H1 (cell line): ENCODE measurements around the gene GPR141. TPM values are rescaled to one million over a fixed set of nuclear protein-coding genes. Genes with fewer than 3 reads are reported as not detected.

Source experiments
- CTCF ChIA-PET: fragments of 300-600 bp; sonication (Branson Sonifier 250); formaldehyde crosslinking; loops from one replicate; lab custom pipeline; 2021; ENCODE audit not compliant: partially characterized antibody; lab: Charles Lee
- POLR2A ChIA-PET: fragments of 300-600 bp; sonication (Branson Sonifier 250); formaldehyde crosslinking; loops from one replicate; lab custom pipeline; 2021; ENCODE audit warnings: inconsistent platforms; ENCODE audit not compliant: partially characterized antibody; lab: Charles Lee
- DNase-seq, 2 experiments: peaks; one replicate each; pipeline versions ENCODE4 v3.0.0 to v3.0.0-alpha.2; 2010 to 2022; ENCODE audit warnings: low spot score in 2 of 2, low read depth in 1 of 2, mixed read lengths in 1 of 2
- FAIRE-seq: peaks from 2 replicates; lab custom pipeline; 2011; peaks lifted over from hg19 to GRCh38; lab: Jason Lieb, UNC
- H2AFZ ChIP-seq: 2 replicates; pipeline ENCODE4 v1.8.1; 2012; ENCODE audit warnings: low read length, inconsistent platforms
- H2AK5ac ChIP-seq: 2 replicates; pipeline ENCODE4 v1.6.1; 2013; ENCODE audit warnings: low read depth, low read length
- H2BK120ac ChIP-seq: replicated peaks from 2 replicates; pipeline ENCODE3; 2013; ENCODE audit warnings: low read depth, low read length, inconsistent platforms
- H2BK12ac ChIP-seq: 2 replicates; pipeline ENCODE4 v1.6.1; 2013; ENCODE audit warnings: low read depth, low read length
- H2BK15ac ChIP-seq: 2 replicates; pipeline ENCODE4 v1.6.1; 2013; ENCODE audit warnings: low read length
- H2BK20ac ChIP-seq: 2 replicates; pipeline ENCODE4 v1.6.1; 2013; ENCODE audit warnings: low read length
- H2BK5ac ChIP-seq: 2 replicates; pipeline ENCODE4 v1.6.1; 2013; ENCODE audit warnings: low read depth, low read length
- H3K14ac ChIP-seq: 2 replicates; pipeline ENCODE4 v1.6.1; 2013; ENCODE audit warnings: inconsistent platforms; ENCODE audit not compliant: insufficient read length
- H3K18ac ChIP-seq: 2 replicates; pipeline ENCODE4 v1.6.1; 2013; ENCODE audit warnings: low read length; ENCODE audit errors: extremely low read depth
- H3K23ac ChIP-seq: 2 replicates; pipeline ENCODE4 v1.6.1; 2013; ENCODE audit warnings: inconsistent platforms; ENCODE audit not compliant: insufficient read length
- H3K23me2 ChIP-seq: 2 replicates; pipeline ENCODE4 v1.6.1; 2013; ENCODE audit warnings: low read depth, low read length
- H3K27ac ChIP-seq: 2 replicates; pipeline ENCODE4 v1.6.1; 2011; ENCODE audit warnings: low read depth, low read length, inconsistent platforms
- H3K27me3 ChIP-seq, 4 experiments: replicated peaks in 1 of 4; 1 replicate in 1 of 4; 2 replicates in 3 of 4; pipeline versions ENCODE4 v1.6.1 to v1.8.1; 2011 to 2013; ENCODE audit warnings: low read length in 3 of 4, mild to moderate bottlenecking in 3 of 4, inconsistent platforms in 2 of 4, mixed read lengths in 2 of 4, moderate library complexity in 1 of 4; ENCODE audit not compliant: control insufficient read depth in 3 of 4, insufficient read depth in 3 of 4; ENCODE audit errors: extremely low read depth in 1 of 4
- H3K36me3 ChIP-seq, 4 experiments: 2 replicates each; pipeline versions ENCODE4 v1.6.1 to v1.8.1; 2011 to 2013; ENCODE audit warnings: mild to moderate bottlenecking in 4 of 4, low read length in 3 of 4, moderate library complexity in 2 of 4, control low read depth in 1 of 4, inconsistent platforms in 1 of 4; ENCODE audit not compliant: insufficient read depth in 4 of 4, control insufficient read depth in 2 of 4
- H3K4ac ChIP-seq: replicated peaks from 2 replicates; pipeline ENCODE3; 2013; ENCODE audit warnings: low read length, low read depth, mixed read lengths, inconsistent platforms; ENCODE audit not compliant: insufficient read length
- H3K4me1 ChIP-seq, 4 experiments: replicated peaks in 1 of 4; 1 replicate in 1 of 4; 2 replicates in 3 of 4; pipeline versions ENCODE4 v1.6.1 to v1.8.1; 2011 to 2013; ENCODE audit warnings: low read length in 3 of 4, inconsistent platforms in 2 of 4, mixed read lengths in 1 of 4; ENCODE audit not compliant: insufficient read depth in 4 of 4, control insufficient read depth in 3 of 4
- H3K4me2 ChIP-seq, 2 experiments: 2 replicates each; pipeline versions ENCODE4 v1.6.1 to v1.8.1; 2011 to 2013; ENCODE audit warnings: low read depth in 2 of 2, low read length in 2 of 2, control low read depth in 1 of 2, inconsistent platforms in 1 of 2, mild to moderate bottlenecking in 1 of 2; ENCODE audit not compliant: insufficient read depth in 1 of 2
- H3K4me3 ChIP-seq, 4 experiments: fragments of 200-600, 300-600 bp in 1 of 4; sonication (generic), shearing (Covaris generic), sonication (Bioruptor Twin) in 1 of 4; 2 replicates each; pipeline versions ENCODE4 v1.5.1 to v1.8.1; 2011 to 2016; ENCODE audit warnings: low read length in 4 of 4, low read depth in 3 of 4, control low read depth in 2 of 4, inconsistent platforms in 2 of 4, mild to moderate bottlenecking in 2 of 4, mixed read lengths in 1 of 4, moderate library complexity in 1 of 4; ENCODE audit not compliant: insufficient read depth in 2 of 4; ENCODE audit errors: extremely low read depth in 1 of 4
- H3K56ac ChIP-seq: replicated peaks from 2 replicates; pipeline ENCODE3; 2013; ENCODE audit warnings: low read depth, mild to moderate bottlenecking, mixed read lengths, low read length, inconsistent platforms; ENCODE audit not compliant: insufficient read length
- H3K79me1 ChIP-seq: 2 replicates; pipeline ENCODE4 v1.6.1; 2013; ENCODE audit warnings: low read depth, low read length, control low read depth
- H3K79me2 ChIP-seq, 2 experiments: 2 replicates each; pipeline versions ENCODE4 v1.6.1 to v1.8.1; 2012 to 2013; ENCODE audit warnings: low read length in 2 of 2, mild to moderate bottlenecking in 2 of 2, inconsistent platforms in 1 of 2; ENCODE audit not compliant: insufficient read depth in 2 of 2, control insufficient read depth in 1 of 2
- H3K9ac ChIP-seq, 4 experiments: replicated peaks in 1 of 4; 1 replicate in 1 of 4; 2 replicates in 3 of 4; pipeline versions ENCODE4 v1.6.1 to v1.8.1; 2011 to 2013; ENCODE audit warnings: low read depth in 3 of 4, low read length in 3 of 4, control low read depth in 2 of 4, mild to moderate bottlenecking in 2 of 4, moderate library complexity in 2 of 4, inconsistent platforms in 1 of 4; ENCODE audit errors: extremely low read depth in 1 of 4
- H3K9me3 ChIP-seq, 2 experiments: 2 replicates each; pipeline versions ENCODE4 v1.6.1 to v1.8.1; 2012 to 2013; ENCODE audit warnings: mild to moderate bottlenecking in 2 of 2, moderate library complexity in 2 of 2, control low read depth in 1 of 2, inconsistent platforms in 1 of 2, low read depth in 1 of 2, low read length in 1 of 2, mixed read lengths in 1 of 2; ENCODE audit not compliant: insufficient read depth in 2 of 2
- H4K20me1 ChIP-seq, 2 experiments: replicated peaks in 1 of 2; 2 replicates each; pipeline versions ENCODE3 to v1.8.1; 2011 to 2013; ENCODE audit warnings: inconsistent platforms in 2 of 2, low read length in 2 of 2, mild to moderate bottlenecking in 1 of 2; ENCODE audit not compliant: insufficient read depth in 2 of 2, control insufficient read depth in 1 of 2
- H4K5ac ChIP-seq: 2 replicates; pipeline ENCODE4 v1.6.1; 2013; ENCODE audit warnings: low read length, low read depth, mixed read lengths, inconsistent platforms; ENCODE audit not compliant: insufficient read length
- H4K8ac ChIP-seq: 2 replicates; pipeline ENCODE4 v1.8.0; 2013; ENCODE audit warnings: mild to moderate bottlenecking, moderate library complexity, low read length, inconsistent platforms; ENCODE audit not compliant: insufficient read depth; ENCODE audit errors: extremely low read depth
- H4K91ac ChIP-seq: replicated peaks from 2 replicates; pipeline ENCODE3; 2013; ENCODE audit warnings: low read length, mixed read lengths, inconsistent platforms; ENCODE audit not compliant: insufficient read length
- BRCA1 ChIP-seq: IDR thresholded peaks from 2 replicates; pipeline ENCODE4 v1.6.1; 2012; ENCODE audit warnings: low read depth, low read length, improper control_type of control experiment
- CHD1 ChIP-seq: IDR thresholded peaks from 2 replicates; pipeline ENCODE4 v1.6.1; 2012; ENCODE audit warnings: low read depth, low read length, improper control_type of control experiment
- CREB1 ChIP-seq: IDR thresholded peaks from 2 replicates; pipeline ENCODE4 v1.6.1; 2012; ENCODE audit warnings: inconsistent platforms
- FOSL1 ChIP-seq: IDR thresholded peaks from 2 replicates; pipeline ENCODE4 v1.6.1; 2011; ENCODE audit warnings: mild to moderate bottlenecking, low read depth, low read length, moderate library complexity; ENCODE audit not compliant: insufficient read depth
- NANOG ChIP-seq: IDR thresholded peaks from 2 replicates; pipeline ENCODE4 v1.6.1; 2011; ENCODE audit warnings: low read length, low read depth, mild to moderate bottlenecking, inconsistent platforms; ENCODE audit not compliant: insufficient read depth, poor library complexity, severe bottlenecking
- NRF1 ChIP-seq: IDR thresholded peaks from 2 replicates; pipeline ENCODE4 v1.6.1; 2011; ENCODE audit warnings: mild to moderate bottlenecking, low read depth, low read length, improper control_type of control experiment
- POLR2A ChIP-seq, 2 experiments: IDR thresholded peaks; 1 replicate in 1 of 2; 2 replicates in 1 of 2; pipeline ENCODE4 v1.6.1; 2011; ENCODE audit warnings: low read depth in 2 of 2, low read length in 2 of 2, mild to moderate bottlenecking in 2 of 2; ENCODE audit errors: control extremely low read depth in 1 of 2
- POLR2AphosphoS5 ChIP-seq: IDR thresholded peaks from 2 replicates; pipeline ENCODE4 v1.6.1; 2011; ENCODE audit warnings: low read depth, low read length
- RBBP5 ChIP-seq: IDR thresholded peaks from 2 replicates; pipeline ENCODE4 v1.7.1; 2012; ENCODE audit warnings: low read depth, mild to moderate bottlenecking, inconsistent platforms, low read length, moderate library complexity, borderline replicate concordance
- RFX5 ChIP-seq: IDR thresholded peaks from 2 replicates; pipeline ENCODE4 v1.6.1; 2011; ENCODE audit warnings: low read depth, low read length, improper control_type of control experiment, borderline replicate concordance
- SIRT6 ChIP-seq: IDR thresholded peaks from one replicate; pipeline ENCODE4 v1.7.1; 2012; ENCODE audit warnings: low read length, inconsistent platforms
- SIX5 ChIP-seq: IDR thresholded peaks from 2 replicates; pipeline ENCODE4 v1.6.1; 2011; ENCODE audit warnings: mild to moderate bottlenecking, low read depth, low read length
- SRF ChIP-seq: IDR thresholded peaks from 2 replicates; pipeline ENCODE4 v1.6.1; 2011; ENCODE audit warnings: mild to moderate bottlenecking, low read depth, low read length, moderate library complexity
- SUZ12 ChIP-seq: fragments of 200-600 bp; sonication (generic); IDR thresholded peaks from 2 replicates; pipeline ENCODE4 v1.6.1; 2012; ENCODE audit warnings: mild to moderate bottlenecking, inconsistent platforms, low read length, moderate library complexity, mixed read lengths
- TAF1 ChIP-seq: IDR thresholded peaks from 2 replicates; pipeline ENCODE4 v1.6.1; 2011; ENCODE audit warnings: mild to moderate bottlenecking, low read depth, low read length
- TBP ChIP-seq: IDR thresholded peaks from 2 replicates; pipeline ENCODE4 v1.6.1; 2011; ENCODE audit warnings: low read depth, low read length, improper control_type of control experiment
- TEAD4 ChIP-seq: IDR thresholded peaks from 2 replicates; pipeline ENCODE4 v1.6.1; 2012; ENCODE audit warnings: low read depth, low read length, inconsistent platforms, mixed read lengths
- YY1 ChIP-seq: IDR thresholded peaks from 2 replicates; pipeline ENCODE4 v1.6.1; 2011; ENCODE audit warnings: low read depth, mild to moderate bottlenecking, low read length
- WGBS, 2 experiments: shearing (Covaris generic) in 1 of 2; methylation state at CpG; one replicate each; pipeline versions ENCODE4 v1.1.6 to v1.1.7; 2013 to 2015; ENCODE audit warnings: low lambda C conversion rate in 2 of 2, mixed read lengths in 2 of 2, inconsistent platforms in 1 of 2, low coverage in 1 of 2, missing lambda C conversion rate in 1 of 2; ENCODE audit not compliant: insufficient replicate concordance in 2 of 2, insufficient coverage in 1 of 2, insufficient read length in 1 of 2; ENCODE audit errors: extremely low coverage in 1 of 2, missing lambda C conversion rate in 1 of 2; 5-methylcytosine and 5-hydroxymethylcytosine counted together
- polyA plus RNA-seq, 7 experiments: library from polyadenylated mRNA; depleted of rRNA in 3 of 7; stranded (reverse) in 5 of 7; unstranded in 2 of 7; fragments of >200 nt in 5 of 7; fragments of 200-250 nt in 2 of 7; gene quantifications; 1 replicate in 5 of 7; 2 replicates in 1 of 7; 4 replicates in 1 of 7; pipeline versions ENCODE4 v1.2.1 to v1.2.3, GENCODE V29; 2011 to 2013; ENCODE audit warnings: missing spikeins in 2 of 7, mixed read lengths in 2 of 7
- total RNA-seq: library from RNA; stranded (reverse); fragmentation: NEBNext Ultra II Directional; extraction: Animal tissue kit (Norgen Biotek cat#: 25700); gene quantifications from 2 replicates; pipeline ENCODE4 v1.2.1, GENCODE V29; 2021

Gene GPR141
- total and polyA plus RNA-seq, 2 of the 8 experiments (the other 6 are each of a cell fraction or from before 2014, with no cell fraction given), result 0.45 to 1.0 TPM

DNA sequence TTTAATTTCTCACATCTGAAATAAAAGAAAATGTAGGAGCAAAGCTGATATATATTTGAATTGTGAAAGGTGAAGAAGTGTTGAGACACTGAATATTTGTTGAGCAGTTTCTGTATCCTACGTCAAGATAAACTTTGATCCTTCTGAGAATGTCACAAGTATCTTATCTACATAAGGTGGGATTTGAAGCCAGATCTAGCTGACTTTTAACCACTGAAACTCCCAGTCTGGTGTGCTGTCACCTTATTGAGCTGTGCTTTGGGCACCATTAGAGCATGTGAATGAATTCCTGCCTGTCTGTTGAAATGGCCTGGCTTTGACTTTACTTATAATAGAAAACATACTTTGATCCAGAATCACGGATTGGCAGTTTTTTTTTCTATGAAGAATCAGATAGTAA, 15.2 kb downstream of the GPR141 start:
- Histone ChIP-seq H2BK15ac (no peak overlapping the region), H3K14ac (no peak overlapping the region), H2AFZ (no peak overlapping the region), H3K23me2 (no peaks in the 10 kb centered on the region; the same call in 1 of the 2 replicates), H3K4me1 (peaks cover 0 to 15% (median 7%) of the 10 kb centered on the region in 4 experiments; a peak in 5 of 7 replicates), H2BK12ac (no peak overlapping the region), H3K18ac (no peak overlapping the region), H3K36me3 (no peaks in the 10 kb centered on the region), H3K9ac (no peak overlapping the region), H3K4me2 (no peak overlapping the region), H3K4me3 (no peak overlapping the region), H3K79me1 (no peaks in the 10 kb centered on the region), H3K4ac (no peak overlapping the region), H2BK5ac (no peak overlapping the region), H4K8ac (no peak overlapping the region), H3K56ac (no peak overlapping the region), H3K23ac (no peak overlapping the region), H3K27ac (no peak overlapping the region), H2BK120ac (no peak overlapping the region), H4K91ac (no peak overlapping the region), H2AK5ac (no peak overlapping the region), H3K27me3 (no peaks in the 10 kb centered on the region), H3K79me2 (no peaks in the 10 kb centered on the region), H4K5ac (no peak overlapping the region), H4K20me1 (no peaks in the 10 kb centered on the region), H3K9me3 (no peaks in the 10 kb centered on the region), H2BK20ac (no peak overlapping the region)
- 91% methylated on average over 2 of the region's 2 CpGs; no CpG with 5 or more reads in 1 of the 2 experiments for WGBS, 2 experiments
- DNase-seq, result no peak
- ChIA-PET POLR2A (no interaction called here), CTCF (no interaction called here)
- no peak for FAIRE-seq
- TF ChIP-seq TBP (no peak), SIX5 (no peak), POLR2A (IDR thresholded peaks at IDR 0.05; ENCODE audit: control extremely low read depth in 1 of 2, low read depth in 2 of 2, low read length in 2 of 2) (no peak), FOSL1 (no peak), YY1 (no peak), SUZ12 (no peak), RBBP5 (no peak), CREB1 (no peak), SIRT6 (no peak), POLR2AphosphoS5 (no peak), TEAD4 (no peak), BRCA1 (no peak), SRF (no peak), TAF1 (no peak), CHD1 (no peak), NANOG (no peak), RFX5 (no peak), NRF1 (no peak)
